GM18520 (cell line): ENCODE data around the gene C10orf90.
"Not testable (repeated sequence)": the region's sequence is repeated elsewhere in the genome, so short reads cannot be mapped to it uniquely, and the experiment has no call there.

ENCODE experiments used
- ATAC-seq: cut with Tn5 transposase; IDR thresholded peaks from one replicate; pipeline ENCODE4 v1.9.1; 2021; ENCODE audit not compliant: unreplicated experiment

The C10orf90 gene

GRCh38 chr10:126561294-126561920, 109.1 kb downstream of the C10orf90 start:
- ATAC-seq, result no peak

- no peak for ATAC-seq
These were observed 111.6 kb downstream of the C10orf90 start for GRCh38 chr10:126558881-126559280.

- no peak for ATAC-seq
These were observed 119.3 kb downstream of the C10orf90 start for GRCh38 chr10:126551202-126551601.

- ATAC-seq, result not testable (repeated sequence)
These were observed 119.9 kb downstream of the C10orf90 start for GRCh38 chr10:126550586-126550985.

GRCh38 chr10:126549344-126549743, 121.1 kb downstream of the C10orf90 start:
- ATAC-seq, result no peak

- ATAC-seq, result no peak
These were observed 125.9 kb downstream of the C10orf90 start for GRCh38 chr10:126544565-126544964.

- no peak for ATAC-seq
These were observed 131.9 kb downstream of the C10orf90 start for GRCh38 chr10:126538439-126539135.

- ATAC-seq, result no peak
These were observed 133.8 kb downstream of the C10orf90 start for GRCh38 chr10:126536656-126537055.

GRCh38 chr10:126536148-126536547, 134.3 kb downstream of the C10orf90 start:
- ATAC-seq, result no peak

- no peak for ATAC-seq
These were observed 136.8 kb downstream of the C10orf90 start for GRCh38 chr10:126533644-126534043.

- ATAC-seq, result no peak
These were observed 142.1 kb downstream of the C10orf90 start for GRCh38 chr10:126528315-126528835.

- ATAC-seq, result no peak
These were observed 142.7 kb downstream of the C10orf90 start for GRCh38 chr10:126527645-126528314.

GRCh38 chr10:126525326-126525725, 145.2 kb downstream of the C10orf90 start:
- no peak for ATAC-seq

- no peak for ATAC-seq
These were observed 146.0 kb downstream of the C10orf90 start for GRCh38 chr10:126524526-126524925.

GRCh38 chr10:126523071-126523470, 147.4 kb downstream of the C10orf90 start:
- ATAC-seq, result no peak

GRCh38 chr10:126521399-126521798, 149.1 kb downstream of the C10orf90 start:
- no peak for ATAC-seq

GRCh38 chr10:126520751-126521317, 149.7 kb downstream of the C10orf90 start:
- no peak for ATAC-seq

- ATAC-seq, result no peak
These were observed 150.5 kb downstream of the C10orf90 start for GRCh38 chr10:126519992-126520391.

- ATAC-seq, result no peak
These were observed 151.3 kb downstream of the C10orf90 start for GRCh38 chr10:126519185-126519584.

GRCh38 chr10:126518218-126519080, 152.0 kb downstream of the C10orf90 start:
- no peak for ATAC-seq

- ATAC-seq, result no peak
These were observed 154.0 kb downstream of the C10orf90 start for GRCh38 chr10:126516515-126516914.
